Osteocyte (in vitro differentiated cells): ENCODE data around the gene PRKCE. TPM values are rescaled to one million over a fixed set of nuclear protein-coding genes. Genes with fewer than 3 reads are reported as not detected.

ENCODE experiments used
- DNase-seq: peaks from one replicate; pipeline ENCODE4 v3.0.0; 2021; ENCODE audit warnings: mixed read lengths; ENCODE audit not compliant: unreplicated experiment; ENCODE audit errors: extremely low spot score
- H3K27ac Mint-ChIP-seq: one replicate; pipeline ENCODE4 v1.8.0; 2021; ENCODE audit warnings: mild to moderate bottlenecking, mixed read lengths; ENCODE audit not compliant: unreplicated experiment
- H3K27me3 Mint-ChIP-seq: one replicate; pipeline ENCODE4 v1.8.0; 2021; ENCODE audit warnings: mixed read lengths; ENCODE audit not compliant: unreplicated experiment
- H3K36me3 Mint-ChIP-seq: one replicate; pipeline ENCODE4 v1.8.0; 2021; ENCODE audit warnings: mixed read lengths; ENCODE audit not compliant: unreplicated experiment
- H3K4me1 Mint-ChIP-seq: one replicate; pipeline ENCODE4 v1.8.0; 2021; ENCODE audit warnings: mixed read lengths; ENCODE audit not compliant: unreplicated experiment
- H3K4me3 Mint-ChIP-seq: one replicate; pipeline ENCODE4 v1.8.0; 2021; ENCODE audit warnings: mild to moderate bottlenecking, moderate library complexity, mixed read lengths; ENCODE audit not compliant: unreplicated experiment
- H3K9me3 Mint-ChIP-seq: one replicate; pipeline ENCODE4 v1.8.0; 2021; ENCODE audit warnings: mixed read lengths; ENCODE audit not compliant: unreplicated experiment
- CTCF ChIP-seq: fragments of 200-600 bp; sonication (generic); IDR thresholded peaks from 2 replicates; pipeline ENCODE4 v1.5.0; 2021; ENCODE audit warnings: antibody characterized with exemption, mild to moderate bottlenecking, moderate library complexity
- total RNA-seq: library from RNA; stranded (reverse); gene quantifications from 2 replicates; pipeline ENCODE4 v1.2.1, GENCODE V29; 2021

PRKCE gene
- total RNA-seq, 1 donor from 2014 or later, result 13.8 TPM

DNA sequence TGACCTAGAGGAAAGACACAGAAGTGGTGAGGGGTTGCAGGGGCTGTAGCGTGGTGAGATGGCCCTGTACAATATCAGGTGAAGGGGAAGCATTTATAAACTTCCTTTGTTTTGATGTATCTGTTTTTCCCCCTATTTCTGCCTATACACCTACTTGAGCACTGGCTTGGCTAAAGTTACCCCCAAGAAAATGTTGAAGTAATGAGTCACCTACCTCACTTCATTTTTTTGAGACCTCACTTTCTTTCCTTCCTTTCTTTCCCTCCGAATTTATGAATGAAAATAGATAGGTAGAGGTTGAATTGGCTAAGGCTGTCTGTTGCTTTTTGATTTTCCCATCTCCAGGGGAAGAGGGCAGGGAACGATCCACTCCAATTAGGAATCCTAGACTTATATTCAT is 414.6 kb downstream of the PRKCE start:
- H3K27ac Mint-ChIP-seq, result no peak overlapping the region
- no peak for DNase-seq
- TF ChIP-seq CTCF, result no peak
- H3K4me1 Mint-ChIP-seq, result peaks cover 23% of the 10 kb centered on the region
- no peaks in the 10 kb centered on the region for H3K27me3 Mint-ChIP-seq
- no peaks in the 10 kb centered on the region for H3K36me3 Mint-ChIP-seq
- H3K4me3 Mint-ChIP-seq, result no peak overlapping the region
- H3K9me3 Mint-ChIP-seq, result no peaks in the 10 kb centered on the region

- Mint-ChIP-seq H3K27me3 (no peaks in the 10 kb centered on the region), H3K4me1 (peaks cover 28% of the 10 kb centered on the region), H3K9me3 (no peaks in the 10 kb centered on the region), H3K4me3 (no peak overlapping the region), H3K36me3 (no peaks in the 10 kb centered on the region), H3K27ac (no peak overlapping the region)
- no peak for TF ChIP-seq CTCF
- DNase-seq, result no peak
Measured at GRCh38 chr2:46066601-46067000, 415.1 kb downstream of the PRKCE start.

DNA sequence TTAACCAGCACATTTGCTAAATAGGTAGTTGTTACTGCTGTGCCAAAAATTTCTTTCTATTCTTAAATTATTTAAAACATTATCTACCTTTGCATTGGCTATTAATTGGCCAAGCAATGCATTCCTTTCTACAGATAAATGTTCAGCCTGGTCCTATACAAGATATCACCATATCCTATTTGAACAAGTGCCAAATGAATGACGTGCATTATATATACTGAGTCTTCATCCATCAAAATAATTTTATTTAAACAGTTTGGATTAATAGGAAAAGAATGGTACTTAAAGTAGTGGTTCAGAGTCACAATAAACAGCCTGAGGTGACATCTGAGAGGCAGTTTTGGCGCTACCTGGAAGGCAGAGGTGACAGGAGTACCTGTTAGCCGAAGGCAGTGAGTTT is 415.6 kb downstream of the PRKCE start:
- H3K27ac Mint-ChIP-seq, result no peak overlapping the region
- no peak for TF ChIP-seq CTCF
- no peaks in the 10 kb centered on the region for H3K27me3 Mint-ChIP-seq
- peaks cover 32% of the 10 kb centered on the region for H3K4me1 Mint-ChIP-seq
- no peak for DNase-seq
- H3K36me3 Mint-ChIP-seq, result no peaks in the 10 kb centered on the region
- H3K9me3 Mint-ChIP-seq, result no peaks in the 10 kb centered on the region
- H3K4me3 Mint-ChIP-seq, result no peak overlapping the region

- Mint-ChIP-seq H3K27ac (peak overlapping the region; percentile 76), H3K27me3 (no peaks in the 10 kb centered on the region), H3K4me3 (no peak overlapping the region), H3K4me1 (peaks cover 39% of the 10 kb centered on the region), H3K9me3 (no peaks in the 10 kb centered on the region), H3K36me3 (no peaks in the 10 kb centered on the region)
- TF ChIP-seq CTCF, result no peak
- DNase-seq, result no peak
Measured at GRCh38 chr2:46067501-46068305, 416.2 kb downstream of the PRKCE start.

GRCh38 chr2:46068636-46069035 is 417.2 kb downstream of the PRKCE start:
- Mint-ChIP-seq H3K27ac (no peak overlapping the region), H3K4me1 (peaks cover 44% of the 10 kb centered on the region), H3K27me3 (no peaks in the 10 kb centered on the region), H3K4me3 (no peak overlapping the region), H3K9me3 (no peaks in the 10 kb centered on the region), H3K36me3 (no peaks in the 10 kb centered on the region)
- DNase-seq, result no peak
- no peak for TF ChIP-seq CTCF
